ENCODE data around the gene ZNF445. TPM values are rescaled to one million over a fixed set of nuclear protein-coding genes. Genes with fewer than 3 reads are reported as not detected.

ZNF445 gene
- total and polyA plus RNA-seq, 2 donors (not counting 3 experiments of a cell fraction or from before 2014, with no cell fraction given) = 2.3 to 17.8 TPM

- Histone ChIP-seq H3K9me3 (replicated peaks; ENCODE audit: control insufficient read depth, insufficient read depth, low read length) (no peaks in the 10 kb centered on the region), H3K9ac (replicated peaks; ENCODE audit: extremely low read depth, insufficient read depth, low read length) (peak overlapping the region; percentile 73), H3K9me1 (replicated peaks; ENCODE audit: control insufficient read depth, extremely low read depth, insufficient read depth, low read length) (no peaks in the 10 kb centered on the region), H3K4me2 (ENCODE audit: insufficient read depth, low read length) (peak overlapping the region; percentile 94), H3K27me3 (ENCODE audit: control insufficient read depth in 2 of 2, insufficient read depth in 2 of 2, low read length in 2 of 2) (no peaks in the 10 kb centered on the region), H3K4me1 (ENCODE audit: control insufficient read depth, extremely low read depth, insufficient read depth, low read length) (peaks cover 11% of the 10 kb centered on the region), H3K27ac (ENCODE audit: insufficient read depth, low read depth, low read length) (peak overlapping the region; percentile 35), H2AFZ (ENCODE audit: low read depth, low read length) (peak overlapping the region; percentile 89), H3K4me3 (replicated peaks in 1 of 3; ENCODE audit: insufficient read depth in 1 of 3, low read depth in 1 of 3, low read length in 3 of 3) (peak overlapping the region; percentile 61 to 98 (median 98)), H3K36me3 (ENCODE audit: control insufficient read depth in 2 of 2, extremely low read depth in 1 of 2, insufficient read depth in 2 of 2, low read length in 2 of 2) (no peaks in the 10 kb centered on the region), H3K79me2 (ENCODE audit: control insufficient read depth, insufficient read depth, low read length) (peaks cover 45% of the 10 kb centered on the region), H4K20me1 (replicated peaks; ENCODE audit: control insufficient read depth, extremely low read depth, insufficient read depth, low read length) (no peaks in the 10 kb centered on the region)
- TF ChIP-seq POLR2AphosphoS5 (IDR thresholded peaks at IDR 0.05; ENCODE audit: insufficient read depth, low read depth, low read length) = no peak
- TF ChIP-seq EZH2 (IDR thresholded peaks at IDR 0.05; ENCODE audit: borderline replicate concordance, low read depth, low read length, severe bottlenecking) = no peak
- TF ChIP-seq FOS (IDR thresholded peaks at IDR 0.05; ENCODE audit: borderline replicate concordance, insufficient read depth, low read length) = no peak
- TF ChIP-seq GATA2 (IDR thresholded peaks at IDR 0.05; ENCODE audit: insufficient read depth, insufficient read length, low read depth, low read length) = no peak
- ChIA-PET POLR2A (interaction anchor here (1.6 kb wide), 1 partner anchor 37 kb away, joined by 3 read pairs; no protein-coding TSS in a partner anchor), CTCF (no interaction called here)
- dilution Hi-C loops (cut with MboI; ENCODE audit: extremely low pct_ligation_motif_present, low sequenced_read_pairs) (no loop called here), intact Hi-C loops (cut with micrococcal nuclease) (loop anchor here (1.0 kb wide), 5 partner anchors 33 to 154 kb away; partner anchors contain the start of gene TCAIM)
- DNase-seq (ENCODE audit: low read depth, low spot score) (no peak), FAIRE-seq (no peak)
- BruUV-seq (replicated peaks) = no TSS peak
These were observed 533 bp downstream of the ZNF445 start for GRCh38 chr3:44476963-44477311.

- peaks cover 11% of the 10 kb centered on the region for H3K4me1 ChIP-seq (ENCODE audit: control insufficient read depth, extremely low read depth, insufficient read depth, low read length)
- ChIA-PET POLR2A (interaction anchor here (1.6 kb wide), 1 partner anchor 36 kb away, joined by 3 read pairs; no protein-coding TSS in a partner anchor), CTCF (no interaction called here)
- FAIRE-seq (peak; percentile 57), DNase-seq (ENCODE audit: low read depth, low spot score) (peak; percentile 55)
- peak overlapping the region; percentile 44 for H2AFZ ChIP-seq (ENCODE audit: low read depth, low read length)
- H3K9me1 ChIP-seq (replicated peaks; ENCODE audit: control insufficient read depth, extremely low read depth, insufficient read depth, low read length) = no peaks in the 10 kb centered on the region
- peak overlapping the region; percentile 61 to 98 (median 98) for H3K4me3 ChIP-seq (replicated peaks in 1 of 3; ENCODE audit: insufficient read depth in 1 of 3, low read depth in 1 of 3, low read length in 3 of 3)
- intact Hi-C loops (cut with micrococcal nuclease) = loop anchor here (1.0 kb wide), 1 partner anchor 36 kb away; no protein-coding TSS in a partner anchor
- H3K9ac ChIP-seq (replicated peaks; ENCODE audit: extremely low read depth, insufficient read depth, low read length) = peak overlapping the region; percentile 5
- no peak overlapping the region for H3K27ac ChIP-seq (ENCODE audit: insufficient read depth, low read depth, low read length)
- no peaks in the 10 kb centered on the region for H3K27me3 ChIP-seq (ENCODE audit: control insufficient read depth in 2 of 2, insufficient read depth in 2 of 2, low read length in 2 of 2)
- no peaks in the 10 kb centered on the region for H3K36me3 ChIP-seq (ENCODE audit: control insufficient read depth in 2 of 2, extremely low read depth in 1 of 2, insufficient read depth in 2 of 2, low read length in 2 of 2)
- H3K79me2 ChIP-seq (ENCODE audit: control insufficient read depth, insufficient read depth, low read length) = peaks cover 52% of the 10 kb centered on the region
- H3K4me2 ChIP-seq (ENCODE audit: insufficient read depth, low read length) = peak overlapping the region; percentile 94
- dilution Hi-C loops (cut with MboI; ENCODE audit: extremely low pct_ligation_motif_present, low sequenced_read_pairs) = no loop called here
- no peaks in the 10 kb centered on the region for H3K9me3 ChIP-seq (replicated peaks; ENCODE audit: control insufficient read depth, insufficient read depth, low read length)
- BruUV-seq (replicated peaks) = no TSS peak
- H4K20me1 ChIP-seq (replicated peaks; ENCODE audit: control insufficient read depth, extremely low read depth, insufficient read depth, low read length) = no peaks in the 10 kb centered on the region
- TF ChIP-seq MYC (IDR thresholded peaks at IDR 0.05; ENCODE audit: low read depth, low read length) (no peak), GATA2 (IDR thresholded peaks at IDR 0.05; ENCODE audit: insufficient read depth, insufficient read length, low read depth, low read length) (no peak), JUN (IDR thresholded peaks at IDR 0.05; ENCODE audit: borderline replicate concordance, insufficient read depth, insufficient read length, low read depth) (no peak), POLR2A (IDR thresholded peaks at IDR 0.05; ENCODE audit: low read depth, low read length) (no peak), MAX (IDR thresholded peaks at IDR 0.05; ENCODE audit: insufficient read depth, insufficient read length) (no peak), FOS (IDR thresholded peaks at IDR 0.05; ENCODE audit: borderline replicate concordance, insufficient read depth, low read length) (no peak), EZH2 (IDR thresholded peaks at IDR 0.05; ENCODE audit: borderline replicate concordance, low read depth, low read length, severe bottlenecking) (no peak), POLR2AphosphoS5 (IDR thresholded peaks at IDR 0.05; ENCODE audit: insufficient read depth, low read depth, low read length) (no peak), CTCF (IDR thresholded peaks at IDR 0.05; ENCODE audit: extremely low read depth in 1 of 2, insufficient read depth in 1 of 2, low read depth in 1 of 2, low read length in 2 of 2) (no peak)
These were observed 1.3 kb downstream of the ZNF445 start for GRCh38 chr3:44476181-44476611.

All from endothelial cell of umbilical vein (primary cell).